H1 (cell line): ENCODE results near the gene ATP6V0E2.

Experiments used
- ATF2 ChIP-seq: IDR thresholded peaks from 2 replicates; pipeline ENCODE4 v1.6.1; 2012; ENCODE audit warnings: low read length, inconsistent platforms
- CTCF ChIP-seq, 3 experiments: IDR thresholded peaks; 1 replicate in 2 of 3; 2 replicates in 1 of 3; pipeline versions ENCODE4 v1.5.1 to v1.6.1; 2011; ENCODE audit warnings: low read length in 3 of 3, mild to moderate bottlenecking in 3 of 3, inconsistent platforms in 2 of 3, low read depth in 1 of 3, moderate library complexity in 1 of 3; ENCODE audit not compliant: insufficient read depth in 1 of 3; ENCODE audit errors: control extremely low read depth in 1 of 3
- EP300 ChIP-seq, 2 experiments: IDR thresholded peaks; 1 replicate in 1 of 2; 2 replicates in 1 of 2; pipeline ENCODE4 v1.6.1; 2011 to 2012; ENCODE audit warnings: low read depth in 2 of 2, low read length in 2 of 2, mild to moderate bottlenecking in 2 of 2, borderline replicate concordance in 1 of 2, inconsistent platforms in 1 of 2, moderate library complexity in 1 of 2
- EZH2 ChIP-seq: fragments of 200-600 bp; sonication (generic); IDR thresholded peaks from 2 replicates; pipeline ENCODE4 v1.7.1; 2012; ENCODE audit warnings: low read depth, mild to moderate bottlenecking, moderate library complexity, low read length, inconsistent platforms; ENCODE audit not compliant: severe bottlenecking
- GABPA ChIP-seq: IDR thresholded peaks from 2 replicates; pipeline ENCODE4 v1.6.1; 2011; ENCODE audit warnings: mild to moderate bottlenecking, low read length, moderate library complexity, borderline replicate concordance; ENCODE audit not compliant: insufficient read depth
- HDAC2 ChIP-seq, 2 experiments: fragments of 300-600 bp in 1 of 2; sonication (generic) in 1 of 2; IDR thresholded peaks; 2 replicates each; pipeline ENCODE4 v1.6.1; 2011 to 2012; ENCODE audit warnings: low read depth in 2 of 2, low read length in 2 of 2, mild to moderate bottlenecking in 2 of 2, moderate library complexity in 2 of 2, borderline replicate concordance in 1 of 2, inconsistent platforms in 1 of 2
- KDM5A ChIP-seq: fragments of 200-600 bp; IDR thresholded peaks from 2 replicates; pipeline ENCODE4 v1.7.1; 2012; ENCODE audit warnings: mild to moderate bottlenecking, low read length, inconsistent platforms, mixed read lengths
- MAX ChIP-seq: IDR thresholded peaks from 2 replicates; pipeline ENCODE4 v1.6.1; 2012; ENCODE audit warnings: inconsistent platforms
- POLR2A ChIP-seq, 2 experiments: IDR thresholded peaks; 1 replicate in 1 of 2; 2 replicates in 1 of 2; pipeline ENCODE4 v1.6.1; 2011; ENCODE audit warnings: low read depth in 2 of 2, low read length in 2 of 2, mild to moderate bottlenecking in 2 of 2; ENCODE audit errors: control extremely low read depth in 1 of 2
- RFX5 ChIP-seq: IDR thresholded peaks from 2 replicates; pipeline ENCODE4 v1.6.1; 2011; ENCODE audit warnings: low read depth, low read length, improper control_type of control experiment, borderline replicate concordance
- RNF2 ChIP-seq: fragments of 200-900, 300-1000 bp; sonication (generic); IDR thresholded peaks from 2 replicates; pipeline ENCODE4 v1.7.1; 2016; ENCODE audit warnings: borderline replicate concordance, low read depth, mild to moderate bottlenecking, antibody characterized with exemption, low read length; ENCODE audit not compliant: poor library complexity, severe bottlenecking; ENCODE audit errors: missing control alignments
- TAF1 ChIP-seq: IDR thresholded peaks from 2 replicates; pipeline ENCODE4 v1.6.1; 2011; ENCODE audit warnings: mild to moderate bottlenecking, low read depth, low read length
- ZNF274 ChIP-seq: IDR thresholded peaks from 2 replicates; pipeline ENCODE4 v1.7.0; 2012; ENCODE audit warnings: low read length, borderline replicate concordance; ENCODE audit errors: extremely low read depth

- no peak for TF ChIP-seq POLR2A (IDR thresholded peaks at IDR 0.05; ENCODE audit: control extremely low read depth in 1 of 2, low read depth in 2 of 2, low read length in 2 of 2)
- no peak for TF ChIP-seq GABPA
- TF ChIP-seq EP300 (IDR thresholded peaks at IDR 0.05; ENCODE audit: borderline replicate concordance in 1 of 2, low read depth in 2 of 2, low read length in 2 of 2) = no peak
- TF ChIP-seq HDAC2 (IDR thresholded peaks at IDR 0.05; ENCODE audit: borderline replicate concordance in 1 of 2, low read depth in 2 of 2, low read length in 2 of 2) = no peak
- no peak for TF ChIP-seq CTCF (IDR thresholded peaks at IDR 0.05; ENCODE audit: control extremely low read depth in 1 of 3, insufficient read depth in 1 of 3, low read depth in 1 of 3, low read length in 3 of 3)
- no peak for TF ChIP-seq MAX
- TF ChIP-seq ZNF274 = no peak
- no peak for TF ChIP-seq ATF2
- TF ChIP-seq EZH2 = no peak
- TF ChIP-seq KDM5A = no peak
- TF ChIP-seq RFX5 = no peak
- no peak for TF ChIP-seq TAF1
- no peak for TF ChIP-seq RNF2
Measured at GRCh38 chr7:149836434-149836833, 37.3 kb upstream of the ATP6V0E2 start.
